Trophoblast cell (in vitro differentiated cells and primary cell): Measurements from ENCODE around the gene SEMA3C.

Source experiments
- DNase-seq, 2 donors: peaks; one replicate each; pipeline ENCODE4 v3.0.0-alpha.2; 2016
- H2AFZ ChIP-seq: 2 replicates; pipeline ENCODE4 v1.6.1; 2013; ENCODE audit warnings: low read length, moderate library complexity, mild to moderate bottlenecking; ENCODE audit not compliant: insufficient read depth, poor library complexity
- H2AK5ac ChIP-seq: 2 replicates; pipeline ENCODE4 v1.6.1; 2013; ENCODE audit warnings: mild to moderate bottlenecking, low read length
- H2BK120ac ChIP-seq: 2 replicates; pipeline ENCODE4 v1.6.1; 2013; ENCODE audit warnings: low read length, mild to moderate bottlenecking, moderate library complexity; ENCODE audit not compliant: insufficient read depth, poor library complexity
- H2BK12ac ChIP-seq: 2 replicates; pipeline ENCODE4 v1.6.1; 2013; ENCODE audit warnings: mild to moderate bottlenecking, low read length, moderate library complexity
- H2BK5ac ChIP-seq: 2 replicates; pipeline ENCODE4 v1.6.1; 2013; ENCODE audit warnings: low read length, low read depth, moderate library complexity, mild to moderate bottlenecking; ENCODE audit not compliant: poor library complexity
- H3K14ac ChIP-seq: 2 replicates; pipeline ENCODE4 v1.6.1; 2013; ENCODE audit warnings: mild to moderate bottlenecking, low read length
- H3K18ac ChIP-seq: 2 replicates; pipeline ENCODE4 v1.6.1; 2013; ENCODE audit warnings: mild to moderate bottlenecking, low read length
- H3K23ac ChIP-seq: 2 replicates; pipeline ENCODE4 v1.6.1; 2013; ENCODE audit warnings: low read length
- H3K27ac ChIP-seq: 2 replicates; pipeline ENCODE4 v1.5.1; 2013; ENCODE audit warnings: low read depth, mild to moderate bottlenecking, inconsistent platforms, low read length, moderate library complexity
- H3K27me3 ChIP-seq: 2 replicates; pipeline ENCODE4 v1.6.1; 2013; ENCODE audit warnings: inconsistent platforms, mild to moderate bottlenecking, low read length, moderate library complexity; ENCODE audit not compliant: insufficient read depth
- H3K36me3 ChIP-seq, 2 experiments: 1 replicate in 1 of 2; 2 replicates in 1 of 2; pipeline ENCODE4 v1.6.1; 2013; ENCODE audit warnings: low read length in 2 of 2, mild to moderate bottlenecking in 2 of 2, moderate library complexity in 1 of 2; ENCODE audit not compliant: insufficient read depth in 2 of 2, control insufficient read depth in 1 of 2
- H3K4ac ChIP-seq: 2 replicates; pipeline ENCODE4 v1.6.1; 2013; ENCODE audit warnings: low read depth, mild to moderate bottlenecking, low read length, moderate library complexity
- H3K4me1 ChIP-seq, 2 experiments: 1 replicate in 1 of 2; 2 replicates in 1 of 2; pipeline ENCODE4 v1.6.1; 2013; ENCODE audit warnings: low read length in 2 of 2, mild to moderate bottlenecking in 2 of 2, moderate library complexity in 1 of 2; ENCODE audit not compliant: insufficient read depth in 2 of 2, control insufficient read depth in 1 of 2
- H3K4me2 ChIP-seq: 2 replicates; pipeline ENCODE4 v1.6.1; 2013; ENCODE audit warnings: inconsistent platforms, mild to moderate bottlenecking, low read length, moderate library complexity
- H3K4me3 ChIP-seq: 2 replicates; pipeline ENCODE4 v1.5.1; 2013; ENCODE audit warnings: mild to moderate bottlenecking, low read depth, low read length, inconsistent platforms
- H3K79me1 ChIP-seq: one replicate; pipeline ENCODE4 v1.6.1; 2013; ENCODE audit warnings: low read length
- H3K79me2 ChIP-seq: 2 replicates; pipeline ENCODE4 v1.6.1; 2013; ENCODE audit warnings: low read length, mild to moderate bottlenecking; ENCODE audit not compliant: control insufficient read depth, insufficient read depth, poor library complexity
- H3K9ac ChIP-seq: 2 replicates; pipeline ENCODE4 v1.6.1; 2013; ENCODE audit warnings: mild to moderate bottlenecking, low read length
- H3K9me3 ChIP-seq: 2 replicates; pipeline ENCODE4 v1.6.1; 2013; ENCODE audit warnings: low read depth, mild to moderate bottlenecking, control low read depth, inconsistent platforms, low read length; ENCODE audit not compliant: insufficient read depth
- H4K12ac ChIP-seq: 2 replicates; pipeline ENCODE4 v1.6.1; 2013; ENCODE audit warnings: low read depth, mild to moderate bottlenecking, low read length, moderate library complexity
- H4K8ac ChIP-seq: 2 replicates; pipeline ENCODE4 v1.6.1; 2013; ENCODE audit warnings: low read depth, mild to moderate bottlenecking, low read length, moderate library complexity
- H4K91ac ChIP-seq: one replicate; pipeline ENCODE4 v1.6.1; 2013; ENCODE audit warnings: low read depth, mild to moderate bottlenecking, low read length, moderate library complexity
- WGBS: extraction: QIAGEN DNeasy Blood & Tissue Kit; methylation state at CpG from one replicate; pipeline ENCODE4 v1.1.7; 2013; ENCODE audit warnings: missing lambda C conversion rate; ENCODE audit not compliant: insufficient read length, insufficient coverage; ENCODE audit errors: extremely low coverage; 5-methylcytosine and 5-hydroxymethylcytosine counted together

SEMA3C gene

DNA sequence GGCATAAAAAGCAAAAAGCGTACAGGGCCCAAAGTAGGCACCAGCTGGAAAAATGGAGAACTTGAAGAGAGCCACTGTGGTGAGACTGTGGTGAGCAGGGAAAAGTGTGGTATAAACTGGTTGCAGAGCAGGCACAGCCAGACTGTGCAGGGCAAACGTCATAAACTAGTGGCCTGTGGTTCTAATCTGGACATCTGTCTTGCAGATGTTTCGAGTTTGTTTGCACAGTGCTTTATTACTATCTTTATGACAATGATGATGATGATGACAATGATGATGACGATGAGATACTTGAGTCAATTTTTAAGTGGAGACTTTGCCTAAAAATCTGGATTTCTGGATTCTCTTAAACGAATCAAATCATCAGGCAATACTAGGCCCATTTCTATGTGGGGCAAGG lies 45.7 kb downstream of the SEMA3C start:
- Histone ChIP-seq H2AK5ac (no peak overlapping the region), H3K27ac (no peak overlapping the region), H2BK12ac (no peak overlapping the region), H3K4me3 (no peak overlapping the region), H4K12ac (no peak overlapping the region), H2BK120ac (no peak overlapping the region), H3K9ac (no peak overlapping the region), H2BK5ac (no peak overlapping the region), H3K14ac (no peak overlapping the region), H3K36me3 (peaks cover 0 to 4% of the 10 kb centered on the region in 2 experiments), H3K4me1 (peaks cover 2 to 3% of the 10 kb centered on the region in 2 experiments), H3K4me2 (no peak overlapping the region), H3K79me2 (no peaks in the 10 kb centered on the region), H3K79me1 (no peaks in the 10 kb centered on the region), H4K91ac (no peak overlapping the region), H3K9me3 (no peaks in the 10 kb centered on the region), H3K27me3 (no peaks in the 10 kb centered on the region), H2AFZ (no peak overlapping the region), H4K8ac (no peak overlapping the region), H3K4ac (no peak overlapping the region), H3K18ac (no peak overlapping the region), H3K23ac (no peak overlapping the region)
- no CpG with 5 or more reads among the region's 5 CpGs for whole genome bisulfite sequencing
- DNase-seq: no peak

GRCh38 chr7:80871228-80871627 lies 47.6 kb downstream of the SEMA3C start:
- Histone ChIP-seq H2BK12ac (no peak overlapping the region), H3K79me1 (no peaks in the 10 kb centered on the region), H3K27me3 (no peaks in the 10 kb centered on the region), H3K4me3 (no peak overlapping the region), H3K23ac (no peak overlapping the region), H2AFZ (no peak overlapping the region), H3K4ac (no peak overlapping the region), H3K27ac (no peak overlapping the region), H4K12ac (no peak overlapping the region), H2AK5ac (no peak overlapping the region), H3K9me3 (no peaks in the 10 kb centered on the region), H2BK120ac (no peak overlapping the region), H3K79me2 (no peaks in the 10 kb centered on the region), H4K8ac (no peak overlapping the region), H3K9ac (no peak overlapping the region), H3K4me2 (no peak overlapping the region), H3K4me1 (peaks cover 2 to 3% of the 10 kb centered on the region in 2 experiments), H2BK5ac (no peak overlapping the region), H3K14ac (no peak overlapping the region), H3K36me3 (peaks cover 0 to 4% of the 10 kb centered on the region in 2 experiments), H4K91ac (no peak overlapping the region), H3K18ac (no peak overlapping the region)
- no peak for DNase-seq
- no CpG with 5 or more reads among the region's 2 CpGs for WGBS

DNA sequence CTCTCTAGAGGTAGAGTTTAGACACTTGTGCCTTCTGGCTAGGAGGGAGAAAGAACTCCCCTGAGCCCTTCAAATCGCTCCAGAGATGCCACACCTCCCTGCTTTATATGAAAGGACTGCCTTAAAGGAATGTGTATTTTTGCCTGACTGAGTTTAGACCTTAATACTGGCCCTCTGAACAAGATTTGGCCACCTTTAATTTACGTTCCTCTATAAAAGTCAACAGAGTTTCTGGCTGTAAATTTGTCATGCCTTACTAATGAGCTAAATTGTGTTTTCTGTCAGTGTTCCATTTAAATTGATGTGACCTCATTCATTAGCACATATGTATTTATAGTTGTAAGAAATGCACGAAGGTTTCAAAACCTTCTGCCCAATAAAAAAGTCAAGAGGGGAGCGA lies 48.0 kb downstream of the SEMA3C start:
- no peaks in the 10 kb centered on the region for H3K27me3 ChIP-seq
- no peak overlapping the region for H4K91ac ChIP-seq
- peaks cover 0 to 4% of the 10 kb centered on the region in 2 experiments for H3K36me3 ChIP-seq
- no peak overlapping the region for H4K8ac ChIP-seq
- H2BK5ac ChIP-seq: no peak overlapping the region
- H3K4me3 ChIP-seq: no peak overlapping the region
- no peak overlapping the region for H3K4me2 ChIP-seq
- H3K4me1 ChIP-seq: peaks cover 2 to 3% of the 10 kb centered on the region in 2 experiments
- H3K79me2 ChIP-seq: no peaks in the 10 kb centered on the region
- no peak overlapping the region for H3K18ac ChIP-seq
- H3K27ac ChIP-seq: no peak overlapping the region
- H3K79me1 ChIP-seq: no peaks in the 10 kb centered on the region
- H2AFZ ChIP-seq: no peak overlapping the region
- no CpG with 5 or more reads among the region's 4 CpGs for WGBS
- no peak overlapping the region for H2AK5ac ChIP-seq
- no peak overlapping the region for H2BK12ac ChIP-seq
- H4K12ac ChIP-seq: no peak overlapping the region
- no peak overlapping the region for H3K14ac ChIP-seq
- no peak overlapping the region for H3K4ac ChIP-seq
- no peak overlapping the region for H2BK120ac ChIP-seq
- DNase-seq: no peak
- no peaks in the 10 kb centered on the region for H3K9me3 ChIP-seq
- no peak overlapping the region for H3K23ac ChIP-seq
- H3K9ac ChIP-seq: no peak overlapping the region

DNA sequence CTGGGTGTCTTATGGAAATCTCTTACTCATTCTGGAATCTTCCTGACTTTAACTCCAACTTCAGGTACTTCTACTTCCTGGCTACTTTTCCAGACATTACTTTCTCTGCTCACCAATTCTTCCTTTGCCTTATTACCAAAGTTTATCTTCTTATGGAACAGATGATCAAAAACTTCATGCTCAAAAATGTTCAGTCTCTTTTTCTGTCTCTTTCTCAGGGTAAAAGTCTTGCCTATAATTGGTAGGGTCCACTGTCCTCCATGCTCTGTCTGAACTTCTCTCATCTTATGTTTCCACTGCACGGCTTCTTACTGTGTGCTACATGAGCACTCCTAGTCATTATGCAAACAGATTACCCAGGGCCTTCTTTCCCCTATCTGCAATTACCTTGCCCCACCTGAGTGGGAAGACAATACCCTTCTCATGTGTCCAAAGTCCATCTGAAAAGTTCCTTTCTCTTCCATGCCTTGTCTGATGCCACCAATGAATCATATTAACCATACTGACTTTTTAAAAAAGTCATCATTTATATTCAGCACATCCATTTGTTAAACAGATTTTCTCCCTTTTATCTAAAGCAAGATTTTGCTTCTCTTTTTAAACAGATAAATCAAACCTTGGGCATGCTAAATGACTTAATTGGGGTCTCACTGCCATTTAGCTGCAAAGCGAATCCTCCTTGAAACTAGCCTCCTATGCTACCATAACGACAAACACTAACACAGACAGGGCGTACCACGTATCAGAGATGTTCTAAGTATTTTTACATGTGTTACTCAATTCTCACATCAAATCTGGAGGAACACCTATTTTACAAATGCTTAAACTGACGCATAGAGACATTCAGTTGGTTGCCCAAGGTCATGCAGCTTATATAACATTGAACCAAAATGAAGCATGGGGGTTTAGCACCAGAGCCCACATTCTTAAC lies 48.8 kb downstream of the SEMA3C start:
- Histone ChIP-seq H3K27ac (no peak overlapping the region), H3K79me2 (no peaks in the 10 kb centered on the region), H2AFZ (no peak overlapping the region), H3K27me3 (no peaks in the 10 kb centered on the region), H3K4me1 (peaks cover 0 to 3% of the 10 kb centered on the region in 2 experiments), H3K79me1 (no peaks in the 10 kb centered on the region), H4K12ac (no peak overlapping the region), H3K4me2 (no peak overlapping the region), H3K36me3 (peaks cover 0 to 8% of the 10 kb centered on the region in 2 experiments), H2BK5ac (no peak overlapping the region), H3K9ac (no peak overlapping the region), H4K91ac (no peak overlapping the region), H2BK120ac (no peak overlapping the region), H3K4me3 (no peak overlapping the region), H4K8ac (no peak overlapping the region), H3K9me3 (no peaks in the 10 kb centered on the region), H3K4ac (no peak overlapping the region), H2BK12ac (no peak overlapping the region), H3K14ac (no peak overlapping the region), H3K18ac (no peak overlapping the region), H3K23ac (no peak overlapping the region), H2AK5ac (no peak overlapping the region)
- DNase-seq: peak in 1 of 2 donors; percentile 46
- WGBS: no CpG with 5 or more reads among the region's 6 CpGs
